Suprapubic skin (tissue), 4 donors: ENCODE results near the gene SPOCK1. TPM values are rescaled to one million over a fixed set of nuclear protein-coding genes. Genes with fewer than 3 reads are reported as not detected.

ENCODE experiments used
- DNase-seq, 2 donors: peaks; one replicate each; pipeline ENCODE4 v3.0.0-alpha.2; 2019; ENCODE audit warnings: low spot score in 2 of 2
- H3K27ac ChIP-seq: fragments of 200-600 bp; sonication (generic); one replicate; pipeline ENCODE4 v1.5.1; 2019
- H3K27me3 ChIP-seq: fragments of 200-600 bp; sonication (generic); one replicate; pipeline ENCODE4 v1.5.1; 2019
- H3K36me3 ChIP-seq: fragments of 200-600 bp; sonication (generic); one replicate; pipeline ENCODE4 v1.5.1; 2019
- H3K4me1 ChIP-seq: fragments of 200-600 bp; sonication (generic); one replicate; pipeline ENCODE4 v1.5.1; 2019
- H3K4me3 ChIP-seq: fragments of 200-600 bp; sonication (generic); one replicate; pipeline ENCODE4 v1.5.1; 2019; ENCODE audit warnings: mild to moderate bottlenecking
- H3K9me3 ChIP-seq: fragments of 200-600 bp; sonication (generic); one replicate; pipeline ENCODE4 v1.5.1; 2019
- CTCF ChIP-seq, 2 donors: fragments of 200-600 bp in 1 of 2; fragments of 450-650 bp in 1 of 2; sonication (generic) in 1 of 2; IDR thresholded peaks; one replicate each; pipeline ENCODE4 v1.5.1; 2016 to 2019; ENCODE audit warnings: antibody characterized with exemption in 2 of 2, mild to moderate bottlenecking in 1 of 2, moderate library complexity in 1 of 2
- EP300 ChIP-seq: sonication (generic); formaldehyde crosslinking; IDR thresholded peaks from one replicate; pipeline ENCODE4 v1.6.1; 2017; ENCODE audit warnings: antibody characterized with exemption
- POLR2A ChIP-seq, 2 donors: fragments of 450-650 bp; IDR thresholded peaks; one replicate each; pipeline ENCODE4 v1.6.1; 2017; ENCODE audit warnings: antibody characterized with exemption in 2 of 2, mild to moderate bottlenecking in 2 of 2, moderate library complexity in 2 of 2
- POLR2AphosphoS5 ChIP-seq, 3 donors: sonication (generic); formaldehyde crosslinking; IDR thresholded peaks; one replicate each; pipeline ENCODE4 v1.6.1; 2017; ENCODE audit warnings: antibody characterized with exemption in 3 of 3
- WGBS: methylation state at CpG from one replicate; pipeline ENCODE4 v1.1.5; 2018; 5-methylcytosine and 5-hydroxymethylcytosine counted together
- total RNA-seq, 4 donors: library from RNA; depleted of rRNA; stranded (reverse); fragments of >200 nt; gene quantifications; one replicate each; pipeline ENCODE4 v1.1.0, GENCODE V29; 2016

SPOCK1 gene
- total RNA-seq, 4 donors from 2014 or later, result 3.9 to 11.6 (median 5.4) TPM

DNA sequence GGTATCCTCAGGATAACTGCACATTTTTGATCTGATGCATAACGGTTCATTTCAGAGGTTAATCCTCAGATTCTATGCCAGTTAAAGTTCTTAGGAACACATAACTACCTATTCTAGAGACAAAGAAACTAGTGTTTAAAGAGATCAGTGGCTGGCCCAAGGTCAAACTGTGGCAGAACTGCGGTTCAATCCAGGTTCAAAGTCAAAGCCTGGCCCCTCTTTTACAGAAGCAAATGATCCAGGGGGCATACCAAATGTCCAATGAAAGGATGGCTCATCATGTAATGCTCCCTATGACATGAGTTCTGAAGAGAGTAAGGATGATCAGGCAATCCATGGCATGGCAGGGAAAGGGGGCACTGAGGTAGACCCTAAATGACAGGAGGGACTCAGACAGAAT, 283.3 kb downstream of the SPOCK1 start:
- no peaks in the 10 kb centered on the region for H3K9me3 ChIP-seq
- no peaks in the 10 kb centered on the region for H3K36me3 ChIP-seq
- 83% methylated on average over 2 of the region's 2 CpGs for WGBS
- no peak for DNase-seq
- no peaks in the 10 kb centered on the region for H3K27me3 ChIP-seq
- H3K4me3 ChIP-seq, result no peak overlapping the region
- H3K27ac ChIP-seq, result no peak overlapping the region
- H3K4me1 ChIP-seq, result peaks cover 12% of the 10 kb centered on the region
- TF ChIP-seq CTCF (IDR thresholded peaks at IDR 0.05) (no peak), EP300 (no peak), POLR2A (IDR thresholded peaks at IDR 0.05) (no peak), POLR2AphosphoS5 (IDR thresholded peaks at IDR 0.05) (no peak)

DNA sequence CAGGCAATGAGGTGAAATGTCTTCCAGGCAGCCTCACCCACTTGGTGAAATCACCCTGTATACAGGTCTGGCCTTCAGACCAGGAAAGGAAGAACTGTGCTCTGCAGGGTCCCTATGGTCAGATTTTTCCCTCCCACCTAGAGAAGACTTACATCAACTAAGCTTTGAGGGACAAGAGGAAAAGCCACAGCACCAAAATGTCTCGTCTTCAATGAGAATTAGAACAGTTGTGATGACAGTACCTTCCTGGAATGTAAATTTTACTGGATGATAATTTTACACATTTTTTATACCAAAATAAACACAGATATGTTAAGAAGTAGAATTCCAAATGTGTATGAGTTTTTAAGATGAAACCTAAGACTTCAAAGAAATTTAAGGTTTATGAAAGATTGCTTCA, 283.9 kb downstream of the SPOCK1 start:
- no peaks in the 10 kb centered on the region for H3K27me3 ChIP-seq
- 96% methylated on average over 1 of the region's 1 CpG for WGBS
- peaks cover 12% of the 10 kb centered on the region for H3K4me1 ChIP-seq

GRCh38 chr5:137214446-137215189, 284.5 kb downstream of the SPOCK1 start:
- Histone ChIP-seq H3K9me3 (no peaks in the 10 kb centered on the region), H3K36me3 (no peaks in the 10 kb centered on the region)

More for the DNA sequence above, 283.9 kb downstream of the SPOCK1 start:
- TF ChIP-seq POLR2AphosphoS5 (IDR thresholded peaks at IDR 0.05), result no peak
- TF ChIP-seq POLR2A (IDR thresholded peaks at IDR 0.05), result no peak
- TF ChIP-seq EP300, result no peak
- TF ChIP-seq CTCF (IDR thresholded peaks at IDR 0.05), result no peak
- Histone ChIP-seq H3K36me3 (no peaks in the 10 kb centered on the region), H3K4me3 (no peak overlapping the region), H3K27ac (no peak overlapping the region), H3K9me3 (no peaks in the 10 kb centered on the region)
- no peak for DNase-seq

DNA sequence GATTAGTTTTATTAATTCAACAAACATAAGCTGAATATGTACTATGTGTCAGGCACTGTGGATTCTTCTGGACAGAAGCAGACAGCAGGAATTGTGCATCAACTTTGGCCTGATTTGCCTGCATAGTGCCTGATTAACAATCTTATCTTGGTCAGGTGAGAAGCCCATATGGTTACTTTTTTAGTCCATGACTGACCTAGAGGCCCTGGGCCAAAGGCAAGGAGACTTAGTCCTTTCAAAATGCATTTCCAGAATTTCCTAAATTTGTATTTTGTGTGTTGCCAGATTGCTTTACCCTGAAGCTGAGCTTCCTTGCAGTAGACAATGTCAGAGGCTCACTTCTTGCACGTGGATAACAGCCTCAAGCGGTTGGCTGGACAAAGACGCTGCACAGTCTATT, 286.7 kb downstream of the SPOCK1 start:
- 98% methylated on average over 3 of the region's 3 CpGs for WGBS
- TF ChIP-seq POLR2A (IDR thresholded peaks at IDR 0.05), result no peak
- DNase-seq, result no peak
- H3K27me3 ChIP-seq, result no peaks in the 10 kb centered on the region
- H3K9me3 ChIP-seq, result no peaks in the 10 kb centered on the region
- peaks cover 7% of the 10 kb centered on the region for H3K4me1 ChIP-seq
- H3K4me3 ChIP-seq, result no peak overlapping the region
- H3K27ac ChIP-seq, result no peak overlapping the region
- H3K36me3 ChIP-seq, result no peaks in the 10 kb centered on the region

More at GRCh38 chr5:137214446-137215189, 284.5 kb downstream of the SPOCK1 start:
- no peak overlapping the region for H3K27ac ChIP-seq
- H3K4me1 ChIP-seq, result peaks cover 14% of the 10 kb centered on the region
- no peak for DNase-seq
- 79% methylated on average over 2 of the region's 2 CpGs for WGBS
- no peaks in the 10 kb centered on the region for H3K27me3 ChIP-seq
- no peak overlapping the region for H3K4me3 ChIP-seq
- TF ChIP-seq POLR2AphosphoS5 (IDR thresholded peaks at IDR 0.05), result no peak

DNA sequence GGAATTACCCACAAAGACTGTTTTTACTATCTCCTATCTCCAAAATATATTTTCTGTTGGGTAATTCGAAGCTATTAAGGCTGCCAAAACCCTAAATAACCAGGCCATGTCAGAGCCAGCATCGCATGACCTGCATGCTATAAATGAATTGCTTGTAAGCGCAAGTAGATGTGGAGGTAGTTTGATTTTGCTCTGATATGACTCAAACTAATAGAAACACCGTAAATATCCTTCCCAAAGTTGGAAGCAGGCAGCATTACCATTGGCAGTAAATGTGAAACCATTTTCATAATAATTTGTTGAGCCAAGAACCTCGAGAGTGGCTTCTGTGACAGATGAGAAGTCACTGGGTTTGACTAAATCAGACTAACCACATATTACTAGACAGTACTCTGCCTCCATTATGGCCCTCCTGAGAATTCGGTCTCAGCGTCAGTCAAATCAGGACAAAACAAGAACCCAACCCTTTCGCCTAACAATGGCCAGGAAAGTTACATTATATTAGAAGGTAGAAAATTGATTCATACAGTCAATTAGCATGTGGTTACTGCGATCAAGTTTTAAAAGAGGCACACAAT, 289.8 kb downstream of the SPOCK1 start:
- no peaks in the 10 kb centered on the region for H3K36me3 ChIP-seq
- no peaks in the 10 kb centered on the region for H3K9me3 ChIP-seq
- no peaks in the 10 kb centered on the region for H3K27me3 ChIP-seq
- no peak for TF ChIP-seq CTCF (IDR thresholded peaks at IDR 0.05)
- TF ChIP-seq POLR2AphosphoS5 (IDR thresholded peaks at IDR 0.05), result no peak
- TF ChIP-seq EP300, result no peak
- no peak for TF ChIP-seq POLR2A (IDR thresholded peaks at IDR 0.05)
- peaks cover 7% of the 10 kb centered on the region for H3K4me1 ChIP-seq
- no peak overlapping the region for H3K4me3 ChIP-seq
- no peak overlapping the region for H3K27ac ChIP-seq
- 51% methylated on average over 9 of the region's 9 CpGs for WGBS
- DNase-seq, result no peak

DNA sequence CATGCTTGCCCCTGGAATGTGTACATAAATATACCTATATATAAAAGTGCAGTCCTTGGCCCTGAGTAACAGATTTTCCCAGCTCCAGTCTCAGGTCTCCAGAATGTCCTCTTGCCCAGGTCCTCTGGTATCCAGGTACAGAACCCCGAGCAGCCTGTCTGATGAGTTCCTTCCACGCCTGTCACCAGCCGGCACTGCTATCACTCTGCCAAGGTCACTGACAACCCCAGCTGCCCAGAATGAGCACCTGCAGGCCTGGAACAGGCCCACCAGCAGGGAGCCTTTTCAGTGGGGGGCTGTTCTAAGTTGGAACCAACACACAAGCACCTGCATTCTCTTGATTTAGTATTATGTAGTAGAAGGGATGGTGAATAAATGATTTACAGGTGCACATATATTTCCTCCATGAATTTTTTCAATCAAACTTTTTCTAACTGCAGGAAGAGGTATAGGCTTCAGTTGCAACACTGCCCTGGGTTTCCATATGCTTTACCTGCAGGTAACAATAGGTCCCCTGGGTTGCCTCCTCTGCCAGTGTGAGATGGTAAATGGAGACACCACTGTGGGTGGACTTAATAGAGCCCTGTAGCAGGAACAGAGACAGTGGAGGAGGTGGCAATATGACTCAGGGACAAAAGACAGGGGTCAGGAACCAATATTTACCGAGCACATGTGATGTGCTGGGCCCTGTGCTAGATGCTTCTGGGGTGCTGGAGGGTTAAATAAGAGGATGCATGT, 291.9 kb downstream of the SPOCK1 start:
- H3K9me3 ChIP-seq, result no peaks in the 10 kb centered on the region
- peaks cover 7% of the 10 kb centered on the region for H3K4me1 ChIP-seq
- 95% methylated on average over 4 of the region's 4 CpGs for WGBS
- H3K4me3 ChIP-seq, result no peak overlapping the region
- H3K27me3 ChIP-seq, result no peaks in the 10 kb centered on the region
- H3K36me3 ChIP-seq, result no peaks in the 10 kb centered on the region
- TF ChIP-seq POLR2A (IDR thresholded peaks at IDR 0.05) (no peak), CTCF (IDR thresholded peaks at IDR 0.05) (no peak)
- no peak overlapping the region for H3K27ac ChIP-seq
- no peak for DNase-seq
